Measurements from ENCODE around the gene GAN. TPM values are rescaled to one million over a fixed set of nuclear protein-coding genes. Genes with fewer than 3 reads are reported as not detected.
"Not testable (repeated sequence)": the region's sequence is repeated elsewhere in the genome, so short reads cannot be mapped to it uniquely, and the experiment has no call there.

Gene GAN
- total RNA-seq, 1 donor from 2014 or later, result 14.3 TPM

DNA sequence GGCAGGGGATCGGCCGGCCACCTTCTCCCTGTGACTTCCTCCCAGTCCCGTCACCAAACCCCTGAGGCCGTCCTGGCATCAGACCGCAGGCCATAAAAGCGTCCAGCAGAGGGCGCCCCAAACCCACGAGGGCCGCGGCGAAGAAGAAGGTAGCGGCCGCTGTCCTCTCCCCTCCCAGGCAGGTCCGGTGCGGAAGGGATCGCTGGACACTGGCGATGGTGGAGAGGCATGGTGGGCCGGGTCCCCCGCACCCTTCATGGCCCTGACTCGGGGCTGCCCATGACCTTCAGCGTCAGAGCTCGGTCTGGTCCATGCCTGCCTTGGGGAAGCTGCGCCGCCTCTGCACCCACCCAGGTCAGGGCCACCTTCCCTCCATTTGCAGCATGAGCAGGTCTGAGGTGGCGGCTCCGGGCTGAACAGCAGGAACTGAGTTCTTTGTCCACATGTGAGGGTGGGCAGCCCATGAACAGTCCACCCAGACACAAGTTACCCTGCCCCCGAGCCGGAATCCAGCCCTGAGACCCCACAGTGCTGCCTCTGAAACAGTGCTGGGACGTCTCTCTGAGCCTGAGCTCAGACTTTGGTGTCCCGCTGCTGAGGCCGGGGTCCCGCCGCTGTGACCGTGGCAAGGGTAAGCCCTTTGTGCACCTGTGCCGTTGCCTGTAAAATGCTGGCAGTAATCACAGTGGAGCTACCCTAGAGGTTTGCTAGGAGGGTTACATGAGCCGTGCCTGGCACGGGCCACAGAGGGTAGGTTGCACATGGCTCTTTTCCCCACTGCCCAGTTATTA, 89.0 kb downstream of the GAN start:
- no peaks in the 10 kb centered on the region for H3K36me3 Mint-ChIP-seq (ENCODE audit: low read depth)
- DNase-seq, result peak; percentile 95
- H3K27me3 Mint-ChIP-seq, result peaks cover 1% of the 10 kb centered on the region
- intact Hi-C loops (cut with micrococcal nuclease), result loop anchor here (1.0 to 5.0 kb wide), 4 partner anchors 37 to 334 kb away; no protein-coding TSS in a partner anchor
- peaks cover 2% of the 10 kb centered on the region for H3K4me1 Mint-ChIP-seq
- H3K27ac Mint-ChIP-seq, result no peak overlapping the region
- no peaks in the 10 kb centered on the region for H3K9me3 Mint-ChIP-seq
- peak overlapping the region; percentile 39 for H3K4me3 Mint-ChIP-seq

DNA sequence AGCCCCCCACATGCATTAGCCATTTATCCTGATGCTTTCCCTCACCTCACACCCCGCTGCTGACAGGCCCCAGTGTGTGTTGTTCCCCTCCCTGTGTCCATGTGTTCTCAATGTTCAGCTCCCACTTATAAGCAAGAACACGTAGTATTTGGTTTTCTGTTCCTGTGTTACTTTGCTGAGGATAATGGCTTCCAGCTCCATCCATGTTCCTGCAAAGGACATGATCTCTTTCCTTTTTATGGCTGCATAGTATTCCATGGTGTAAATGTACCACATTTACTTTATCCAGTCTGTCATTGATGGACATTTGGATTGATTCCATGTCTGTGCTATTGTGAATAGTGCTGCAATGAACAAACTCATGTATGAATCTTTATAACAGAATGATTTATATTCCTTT, 90.2 kb downstream of the GAN start:
- not testable (repeated sequence) for H3K27me3 Mint-ChIP-seq; DNase-seq; H3K4me1 Mint-ChIP-seq; H3K9me3 Mint-ChIP-seq; H3K4me3 Mint-ChIP-seq; H3K27ac Mint-ChIP-seq; H3K36me3 Mint-ChIP-seq (ENCODE audit: low read depth)
- intact Hi-C loops (cut with micrococcal nuclease), result loop anchor here (2.0 kb wide), 1 partner anchor 38 kb away; no protein-coding TSS in a partner anchor

DNA sequence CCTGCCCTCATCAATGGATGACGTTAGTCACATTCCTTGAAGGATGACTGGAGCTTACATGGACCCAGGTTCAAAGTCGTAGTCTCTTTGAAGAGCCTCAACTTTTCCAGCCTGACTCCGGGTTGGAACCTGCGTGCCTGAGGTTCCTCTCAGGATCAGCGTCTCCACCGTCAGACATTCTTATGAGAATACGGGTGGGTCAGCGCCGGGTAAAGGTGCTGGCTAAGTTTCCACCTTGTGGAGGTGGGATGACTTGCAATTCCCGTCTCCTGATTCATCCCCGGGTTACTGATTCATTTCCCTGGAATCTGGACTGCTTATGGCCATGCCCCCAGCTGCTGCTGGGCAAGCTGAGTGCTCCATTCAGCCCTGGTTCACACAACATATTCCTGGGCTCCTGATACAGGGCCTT, 90.9 kb downstream of the GAN start:
- no peak overlapping the region for H3K27ac Mint-ChIP-seq
- no peaks in the 10 kb centered on the region for H3K9me3 Mint-ChIP-seq
- H3K36me3 Mint-ChIP-seq (ENCODE audit: low read depth), result no peaks in the 10 kb centered on the region
- no peak overlapping the region for H3K4me3 Mint-ChIP-seq
- DNase-seq, result no peak
- peaks cover 2% of the 10 kb centered on the region for H3K4me1 Mint-ChIP-seq
- H3K27me3 Mint-ChIP-seq, result peaks cover 4% of the 10 kb centered on the region
- intact Hi-C loops (cut with micrococcal nuclease), result loop anchor here (2.0 kb wide), 1 partner anchor 39 kb away; no protein-coding TSS in a partner anchor

DNA sequence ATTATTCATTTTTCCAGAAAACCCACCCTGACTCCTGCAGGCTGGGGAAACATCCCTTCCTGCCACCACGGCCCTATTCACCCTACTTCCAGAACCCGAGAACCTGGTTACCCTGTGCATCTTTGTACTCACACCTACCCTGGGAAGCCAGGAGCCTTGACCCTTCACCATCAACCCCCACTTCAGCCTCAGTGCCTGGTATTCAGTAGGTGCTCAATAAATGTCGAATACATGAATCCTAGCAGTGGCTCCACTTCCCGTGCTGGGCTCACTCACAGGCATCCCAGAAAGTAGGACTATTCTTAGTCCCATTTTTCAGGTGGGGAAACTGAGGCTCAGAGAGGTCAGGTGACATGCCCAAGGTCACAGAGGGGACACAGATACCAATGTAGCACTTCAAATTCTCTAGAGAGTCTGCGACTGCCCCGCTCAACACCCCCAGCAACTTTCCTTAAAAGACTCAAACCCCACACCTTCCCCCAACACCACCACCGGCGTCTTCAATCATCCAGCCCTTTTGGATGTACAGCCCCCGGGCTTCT, 93.7 kb downstream of the GAN start:
- Mint-ChIP-seq H3K27ac (no peak overlapping the region), H3K4me3 (no peak overlapping the region), H3K27me3 (peaks cover 10% of the 10 kb centered on the region), H3K36me3 (ENCODE audit: low read depth) (no peaks in the 10 kb centered on the region), H3K9me3 (no peaks in the 10 kb centered on the region), H3K4me1 (peaks cover under 1% of the 10 kb centered on the region)
- no peak for DNase-seq
- intact Hi-C loops (cut with micrococcal nuclease), result no loop called here

DNA sequence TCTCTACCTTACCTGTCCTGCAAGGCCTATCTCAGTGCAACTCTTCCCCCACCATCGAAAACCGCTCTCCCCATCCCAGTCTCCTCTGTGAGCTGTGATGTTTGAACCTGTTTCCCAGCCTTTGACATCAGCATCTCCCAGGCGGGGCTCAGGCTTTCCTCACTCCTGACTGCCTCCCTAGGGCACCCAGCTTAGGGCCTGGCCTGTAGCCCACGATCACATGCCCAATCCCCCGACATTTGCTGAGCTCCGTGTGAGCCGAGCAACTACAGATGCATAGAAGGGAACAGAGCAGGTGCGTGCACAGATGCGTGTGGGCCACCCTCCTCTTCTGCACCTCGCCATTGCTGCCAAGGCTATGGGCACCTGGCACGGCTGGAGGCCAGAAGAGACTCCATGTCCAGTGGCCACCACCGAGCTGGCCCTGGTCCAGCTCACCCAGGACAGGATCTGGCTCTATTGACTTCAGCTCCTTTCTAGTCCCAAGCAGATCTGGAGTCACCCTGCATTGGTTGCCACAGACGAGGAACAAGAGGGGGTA, 94.3 kb downstream of the GAN start:
- no peaks in the 10 kb centered on the region for H3K36me3 Mint-ChIP-seq (ENCODE audit: low read depth)
- intact Hi-C loops (cut with micrococcal nuclease), result no loop called here
- H3K4me3 Mint-ChIP-seq, result no peak overlapping the region
- peaks cover 12% of the 10 kb centered on the region for H3K27me3 Mint-ChIP-seq
- no peaks in the 10 kb centered on the region for H3K4me1 Mint-ChIP-seq
- H3K9me3 Mint-ChIP-seq, result no peaks in the 10 kb centered on the region
- no peak overlapping the region for H3K27ac Mint-ChIP-seq
- DNase-seq, result no peak

DNA sequence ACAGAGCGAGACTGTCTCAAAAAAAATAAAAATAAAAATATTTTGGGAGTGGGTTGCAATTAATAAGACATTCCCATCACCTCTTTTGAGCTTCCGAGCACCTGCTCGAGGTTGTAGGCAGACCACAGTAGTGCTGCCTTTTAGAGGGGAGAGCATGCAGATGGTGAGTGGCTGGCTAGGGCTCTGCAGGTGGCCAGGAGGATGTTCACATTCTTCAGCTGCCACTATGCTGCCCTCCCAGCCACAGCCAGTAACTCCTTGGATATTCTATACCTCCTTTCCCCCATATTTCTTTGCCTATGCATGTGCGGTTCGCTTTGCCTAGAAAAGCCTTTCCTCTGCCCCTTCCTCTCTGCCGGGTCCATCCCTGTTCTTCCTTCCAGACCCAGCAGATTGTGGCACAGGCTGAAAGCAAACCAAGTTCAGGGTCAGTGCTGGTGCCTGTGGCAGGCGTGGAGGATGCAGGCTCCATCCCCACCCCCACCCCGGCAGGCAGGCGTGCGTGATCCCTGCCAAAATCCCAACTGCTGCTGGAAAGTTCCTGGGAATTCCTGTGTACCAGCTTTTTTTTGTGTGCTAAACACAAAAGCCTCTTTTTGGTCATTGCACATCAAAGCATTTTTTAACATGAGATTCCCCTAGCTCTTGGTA, 96.0 kb downstream of the GAN start:
- intact Hi-C loops (cut with micrococcal nuclease), result no loop called here
- H3K27me3 Mint-ChIP-seq, result peaks cover 19% of the 10 kb centered on the region
- H3K4me1 Mint-ChIP-seq, result no peaks in the 10 kb centered on the region
- no peaks in the 10 kb centered on the region for H3K9me3 Mint-ChIP-seq
- no peak for DNase-seq
- H3K4me3 Mint-ChIP-seq, result no peak overlapping the region
- no peak overlapping the region for H3K27ac Mint-ChIP-seq
- H3K36me3 Mint-ChIP-seq (ENCODE audit: low read depth), result no peaks in the 10 kb centered on the region

DNA sequence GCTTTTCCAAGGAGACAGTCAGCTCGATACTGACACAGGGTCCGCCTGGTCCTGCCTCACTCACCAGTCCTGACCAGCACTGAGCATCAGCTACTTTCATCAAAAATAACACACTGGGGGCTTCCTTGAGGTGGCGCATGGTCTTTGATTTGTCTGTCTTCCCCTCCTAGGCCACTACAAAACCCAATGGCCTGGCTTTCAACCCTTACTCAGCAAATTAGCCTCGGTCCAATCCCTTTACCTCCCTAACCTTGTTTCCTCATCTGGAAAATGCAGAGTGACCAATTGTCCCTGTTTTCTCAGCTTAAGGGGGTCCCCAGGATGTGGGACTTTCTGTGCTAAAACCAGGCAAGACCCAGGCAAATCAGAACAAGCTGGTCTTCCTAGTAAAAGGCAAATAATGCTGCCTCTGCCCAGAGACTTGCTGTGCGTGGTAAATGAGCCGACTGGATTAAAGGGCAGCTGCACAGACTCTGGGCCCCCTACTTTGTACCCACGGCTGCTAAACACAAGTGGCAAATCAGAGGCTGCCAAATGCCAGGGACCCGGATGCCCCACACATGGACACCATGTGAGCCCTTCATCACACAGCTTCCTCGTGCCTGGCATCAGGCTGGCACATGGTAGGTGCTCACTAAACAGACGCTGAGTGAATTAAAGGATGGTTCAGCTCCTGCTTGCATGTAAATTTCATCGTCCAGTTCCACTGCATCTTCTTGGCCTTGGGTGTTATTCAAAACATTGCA, 98.7 kb downstream of the GAN start:
- Mint-ChIP-seq H3K27ac (no peak overlapping the region), H3K36me3 (ENCODE audit: low read depth) (no peaks in the 10 kb centered on the region), H3K27me3 (peaks cover 18% of the 10 kb centered on the region), H3K4me1 (no peaks in the 10 kb centered on the region), H3K4me3 (no peak overlapping the region), H3K9me3 (no peaks in the 10 kb centered on the region)
- DNase-seq, result no peak
- intact Hi-C loops (cut with micrococcal nuclease), result no loop called here

DNA sequence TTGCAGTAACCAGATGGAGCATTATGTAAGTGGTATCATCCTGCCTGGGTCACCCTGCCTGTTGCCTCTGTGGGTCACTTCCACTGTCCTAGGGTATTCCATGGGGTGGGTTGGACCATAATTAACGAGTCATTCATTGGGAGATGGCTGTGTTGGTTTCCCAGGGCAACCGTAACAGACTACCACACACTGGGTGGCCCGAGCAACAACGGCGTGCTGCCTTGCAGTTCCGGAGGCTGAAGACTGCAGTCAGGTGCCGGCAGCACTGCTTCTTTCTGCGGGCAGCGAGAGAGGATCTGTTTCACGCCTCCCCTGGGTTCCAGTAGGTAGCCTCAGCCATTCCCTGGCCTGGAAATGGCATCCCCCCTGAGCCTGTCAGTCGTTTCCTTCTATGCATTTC, 101.0 kb downstream of the GAN start:
- no peak for DNase-seq
- peaks cover 14% of the 10 kb centered on the region for H3K27me3 Mint-ChIP-seq
- intact Hi-C loops (cut with micrococcal nuclease), result no loop called here
- H3K9me3 Mint-ChIP-seq, result no peaks in the 10 kb centered on the region
- H3K36me3 Mint-ChIP-seq (ENCODE audit: low read depth), result no peaks in the 10 kb centered on the region
- no peaks in the 10 kb centered on the region for H3K4me1 Mint-ChIP-seq
- H3K27ac Mint-ChIP-seq, result no peak overlapping the region
- no peak overlapping the region for H3K4me3 Mint-ChIP-seq

DNA sequence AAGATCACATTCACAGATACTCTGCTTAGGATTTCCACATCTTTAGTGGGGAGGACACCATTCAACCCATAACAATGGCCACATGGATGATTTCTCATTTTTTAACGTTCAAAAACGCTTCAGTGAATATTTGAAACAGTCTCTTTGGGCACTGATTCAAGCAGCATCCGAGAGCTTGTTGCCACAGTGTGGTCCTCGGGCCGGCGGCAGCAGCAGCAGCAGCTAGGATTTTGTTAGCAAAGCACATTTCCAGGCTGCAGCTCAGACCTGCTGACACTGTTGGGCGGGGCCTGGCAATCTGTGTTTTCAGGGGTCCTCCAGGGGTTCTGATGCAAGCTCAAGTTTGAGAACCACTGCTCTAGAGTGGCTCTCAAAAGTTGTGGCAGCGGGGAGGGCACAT, 102.0 kb downstream of the GAN start:
- Mint-ChIP-seq H3K9me3 (no peaks in the 10 kb centered on the region), H3K27ac (no peak overlapping the region), H3K27me3 (peaks cover 14% of the 10 kb centered on the region), H3K36me3 (ENCODE audit: low read depth) (no peaks in the 10 kb centered on the region), H3K4me3 (no peak overlapping the region), H3K4me1 (no peaks in the 10 kb centered on the region)
- intact Hi-C loops (cut with micrococcal nuclease), result no loop called here
- DNase-seq, result no peak

DNA sequence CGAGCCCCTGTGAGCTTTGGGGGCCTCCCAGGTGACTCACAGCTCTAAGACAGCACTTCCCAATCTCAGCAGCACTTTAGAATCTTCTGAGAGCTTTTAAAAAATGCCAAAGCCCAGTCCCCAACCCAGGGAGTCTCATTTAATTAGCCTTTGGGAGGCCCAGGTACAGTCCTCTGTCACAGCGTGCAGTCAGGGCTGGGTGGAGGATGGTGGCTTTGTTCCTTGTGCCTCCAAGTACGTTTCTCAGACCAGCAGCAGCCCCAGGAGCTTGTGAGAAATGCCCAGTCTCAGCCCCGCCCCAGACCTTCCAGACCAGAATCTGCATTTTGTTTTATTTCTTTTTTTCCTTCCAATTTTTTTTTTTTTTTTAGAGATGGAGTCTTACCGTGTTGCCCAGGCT, 102.4 kb downstream of the GAN start:
- DNase-seq, result no peak
- H3K4me1 Mint-ChIP-seq, result no peaks in the 10 kb centered on the region
- H3K9me3 Mint-ChIP-seq, result no peaks in the 10 kb centered on the region
- no peaks in the 10 kb centered on the region for H3K36me3 Mint-ChIP-seq (ENCODE audit: low read depth)
- H3K27ac Mint-ChIP-seq, result no peak overlapping the region
- no peak overlapping the region for H3K4me3 Mint-ChIP-seq
- intact Hi-C loops (cut with micrococcal nuclease), result no loop called here
- peaks cover 12% of the 10 kb centered on the region for H3K27me3 Mint-ChIP-seq

DNA sequence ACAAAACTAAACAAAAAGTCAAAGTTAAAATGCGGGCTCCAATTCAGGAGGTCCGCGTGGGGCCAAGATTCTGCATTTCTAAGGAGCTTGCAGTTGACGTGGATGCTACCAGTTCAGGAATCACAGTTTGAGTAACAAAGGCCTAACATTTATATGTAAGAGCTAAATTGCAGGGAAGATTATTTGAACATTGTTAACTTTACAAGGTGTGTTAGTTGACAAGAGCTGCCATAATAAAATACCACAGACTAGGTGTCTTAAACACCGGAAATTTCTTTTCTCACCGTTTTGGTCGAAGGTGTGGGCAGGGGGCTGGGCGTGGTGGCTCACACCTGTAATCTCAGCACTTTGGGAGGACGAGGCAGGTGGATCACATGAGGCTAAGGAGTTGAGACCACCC, 105.0 kb downstream of the GAN start:
- H3K27me3 Mint-ChIP-seq, result peaks cover 2% of the 10 kb centered on the region
- peaks cover 6% of the 10 kb centered on the region for H3K4me1 Mint-ChIP-seq
- intact Hi-C loops (cut with micrococcal nuclease), result no loop called here

DNA sequence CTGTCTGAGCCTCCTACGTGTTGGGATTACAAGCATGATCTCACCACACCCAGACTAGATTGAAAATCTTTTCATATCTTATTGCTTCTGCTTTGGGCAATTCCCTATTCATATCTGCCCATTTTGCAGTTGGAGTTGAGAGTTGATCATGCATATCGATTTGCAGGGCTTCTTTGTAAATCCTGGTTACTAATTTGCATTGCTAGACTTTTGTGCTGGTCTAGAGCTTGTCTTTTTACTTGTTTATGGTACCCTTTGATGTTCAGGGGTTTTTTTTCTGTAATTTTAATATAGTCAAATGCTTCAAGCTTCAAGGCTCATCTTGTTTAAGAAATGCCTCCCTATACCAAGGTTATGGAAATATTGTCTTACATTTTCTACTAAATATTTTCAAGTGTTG, 106.4 kb downstream of the GAN start:
- no peak overlapping the region for H3K27ac Mint-ChIP-seq
- intact Hi-C loops (cut with micrococcal nuclease), result no loop called here
- no peaks in the 10 kb centered on the region for H3K36me3 Mint-ChIP-seq (ENCODE audit: low read depth)
- H3K4me1 Mint-ChIP-seq, result peaks cover 8% of the 10 kb centered on the region
- peaks cover 2% of the 10 kb centered on the region for H3K27me3 Mint-ChIP-seq
- no peak for DNase-seq
- peaks cover 4% of the 10 kb centered on the region for H3K9me3 Mint-ChIP-seq
- H3K4me3 Mint-ChIP-seq, result no peak overlapping the region

More for the DNA sequence above, 105.0 kb downstream of the GAN start:
- DNase-seq, result no peak
- Mint-ChIP-seq H3K27ac (no peak overlapping the region), H3K36me3 (ENCODE audit: low read depth) (no peaks in the 10 kb centered on the region), H3K9me3 (peaks cover under 1% of the 10 kb centered on the region), H3K4me3 (no peak overlapping the region)

DNA sequence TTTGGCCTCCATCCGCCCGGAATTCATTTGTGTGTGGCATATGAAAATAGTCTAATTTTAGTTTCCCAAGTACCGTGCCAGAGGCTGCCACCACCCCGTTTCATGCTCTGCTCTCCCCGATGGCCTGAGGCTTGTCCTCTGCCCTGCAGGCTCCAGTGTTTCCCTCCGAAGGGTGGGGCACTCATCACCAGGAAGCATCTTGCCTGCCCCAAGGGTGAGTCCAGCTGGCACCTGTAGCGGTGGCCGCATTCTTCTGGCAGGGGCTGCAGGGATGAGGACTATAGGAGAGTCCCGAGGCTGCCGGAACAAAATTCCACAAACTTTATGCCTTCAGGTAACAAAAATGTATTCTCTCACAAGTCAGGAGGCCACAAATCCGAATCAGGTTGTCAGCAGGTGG, 106.8 kb downstream of the GAN start:
- no peak for DNase-seq
- peaks cover 8% of the 10 kb centered on the region for H3K4me1 Mint-ChIP-seq
- intact Hi-C loops (cut with micrococcal nuclease), result no loop called here
- no peak overlapping the region for H3K4me3 Mint-ChIP-seq
- peaks cover 4% of the 10 kb centered on the region for H3K9me3 Mint-ChIP-seq
- H3K27me3 Mint-ChIP-seq, result peaks cover 2% of the 10 kb centered on the region
- H3K27ac Mint-ChIP-seq, result no peak overlapping the region
- H3K36me3 Mint-ChIP-seq (ENCODE audit: low read depth), result no peaks in the 10 kb centered on the region

Data from activated CD4-positive, alpha-beta T cell treated with anti-CD3 and anti-CD28 coated beads, Interleukin-2, amount 10 ng/mL, durations not matched to agents 24 days and 14 days (primary cell).